NT2/D1 (cell line): ENCODE measurements around the gene TRIM67.

Experiments
- YY1 ChIP-seq: IDR thresholded peaks from 2 replicates; pipeline ENCODE4 v1.6.1; 2011; ENCODE audit not compliant: insufficient read length, insufficient read depth
- ZNF274 ChIP-seq: IDR thresholded peaks from 2 replicates; pipeline ENCODE4 v1.6.1; 2011; ENCODE audit warnings: mild to moderate bottlenecking, low read depth, low read length

- TF ChIP-seq ZNF274 (no peak), YY1 (no peak)
Measured at GRCh38 chr1:231159202-231159962, 2.5 kb upstream of the TRIM67 start.
